Ishikawa (cell line): Measurements from ENCODE around the gene NOL9.

Source experiments
- CEBPB ChIP-seq: IDR thresholded peaks from 2 replicates; pipeline ENCODE4 v1.6.1; 2012
- CREB1 ChIP-seq: IDR thresholded peaks from 2 replicates; pipeline ENCODE4 v1.6.1; 2012; ENCODE audit warnings: low read depth
- EGR1 ChIP-seq: IDR thresholded peaks from 2 replicates; pipeline ENCODE4 v1.6.1; 2012
- EP300 ChIP-seq: IDR thresholded peaks from 2 replicates; pipeline ENCODE4 v1.6.1; 2012; ENCODE audit warnings: borderline replicate concordance
- FOXM1 ChIP-seq: IDR thresholded peaks from 2 replicates; pipeline ENCODE4 v1.6.1; 2012; ENCODE audit warnings: low read depth, borderline replicate concordance
- NFIC ChIP-seq: IDR thresholded peaks from 2 replicates; pipeline ENCODE4 v1.6.1; 2012
- RAD21 ChIP-seq: IDR thresholded peaks from 2 replicates; pipeline ENCODE4 v1.6.1; 2012; ENCODE audit warnings: low read depth
- TAF1 ChIP-seq: IDR thresholded peaks from 2 replicates; pipeline ENCODE4 v1.6.1; 2012; ENCODE audit warnings: low read depth, mild to moderate bottlenecking
- TCF12 ChIP-seq: IDR thresholded peaks from 2 replicates; pipeline ENCODE4 v1.6.1; 2012; ENCODE audit warnings: low read depth
- TEAD4 ChIP-seq: IDR thresholded peaks from 2 replicates; pipeline ENCODE4 v1.6.1; 2012
- USF1 ChIP-seq: IDR thresholded peaks from 2 replicates; pipeline ENCODE4 v1.6.1; 2012
- YY1 ChIP-seq: IDR thresholded peaks from 2 replicates; pipeline ENCODE4 v1.6.1; 2012; ENCODE audit warnings: low read depth
- ZBTB7A ChIP-seq: IDR thresholded peaks from 2 replicates; pipeline ENCODE4 v1.6.1; 2012; ENCODE audit warnings: low read depth
- TF ChIP-seq, protein P1 (sequence below): IDR thresholded peaks from 2 replicates; pipeline ENCODE4 v1.6.1; 2012
- TF ChIP-seq, protein P2 (sequence below): IDR thresholded peaks from 2 replicates; pipeline ENCODE4 v1.6.1; 2012; ENCODE audit warnings: low read depth, mild to moderate bottlenecking

Gene NOL9

GRCh38 chr1:6496890-6497214 lies 57.5 kb downstream of the NOL9 start:
- TF ChIP-seq ZBTB7A (peak; percentile 56; the same call in 1 of the 2 replicates), EGR1 (no peak)

DNA sequence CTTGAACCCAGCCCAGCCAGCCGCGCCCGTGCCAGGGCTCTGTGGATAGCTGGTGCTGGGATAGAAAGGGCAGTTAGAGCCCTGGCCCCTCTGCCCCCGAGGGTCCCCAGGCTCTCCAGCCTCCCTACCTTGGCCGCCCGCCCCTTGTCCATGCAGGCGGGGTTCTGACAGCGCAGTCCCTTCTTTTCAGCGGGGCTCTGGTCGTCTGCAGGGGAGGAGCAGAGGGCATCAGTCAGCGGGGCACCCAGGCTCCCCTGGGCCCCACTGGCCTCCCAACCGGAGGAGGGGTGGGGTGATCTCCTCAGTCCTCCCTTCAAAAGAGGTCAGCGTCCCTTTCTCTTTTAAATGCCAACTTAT lies 58.0 kb downstream of the NOL9 start:
- TF ChIP-seq NFIC (no peak), EP300 (no peak), USF1 (no peak), TCF12 (no peak), TAF1 (no peak), TEAD4 (no peak), RAD21 (no peak), EGR1 (no peak), CEBPB (no peak)
- TF ChIP-seq, protein P1, sequence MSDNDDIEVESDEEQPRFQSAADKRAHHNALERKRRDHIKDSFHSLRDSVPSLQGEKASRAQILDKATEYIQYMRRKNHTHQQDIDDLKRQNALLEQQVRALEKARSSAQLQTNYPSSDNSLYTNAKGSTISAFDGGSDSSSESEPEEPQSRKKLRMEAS, result no peak

GRCh38 chr1:6495540-6496364 lies 58.6 kb downstream of the NOL9 start:
- no peak for TF ChIP-seq RAD21
- TF ChIP-seq YY1, result no peak
- TF ChIP-seq TCF12, result no peak
- no peak for TF ChIP-seq CREB1
- TF ChIP-seq ZBTB7A, result no peak
- TF ChIP-seq TAF1, result no peak
- TF ChIP-seq, protein P1, result no peak
- no peak for TF ChIP-seq NFIC
- TF ChIP-seq EGR1, result no peak
- TF ChIP-seq, protein P2, sequence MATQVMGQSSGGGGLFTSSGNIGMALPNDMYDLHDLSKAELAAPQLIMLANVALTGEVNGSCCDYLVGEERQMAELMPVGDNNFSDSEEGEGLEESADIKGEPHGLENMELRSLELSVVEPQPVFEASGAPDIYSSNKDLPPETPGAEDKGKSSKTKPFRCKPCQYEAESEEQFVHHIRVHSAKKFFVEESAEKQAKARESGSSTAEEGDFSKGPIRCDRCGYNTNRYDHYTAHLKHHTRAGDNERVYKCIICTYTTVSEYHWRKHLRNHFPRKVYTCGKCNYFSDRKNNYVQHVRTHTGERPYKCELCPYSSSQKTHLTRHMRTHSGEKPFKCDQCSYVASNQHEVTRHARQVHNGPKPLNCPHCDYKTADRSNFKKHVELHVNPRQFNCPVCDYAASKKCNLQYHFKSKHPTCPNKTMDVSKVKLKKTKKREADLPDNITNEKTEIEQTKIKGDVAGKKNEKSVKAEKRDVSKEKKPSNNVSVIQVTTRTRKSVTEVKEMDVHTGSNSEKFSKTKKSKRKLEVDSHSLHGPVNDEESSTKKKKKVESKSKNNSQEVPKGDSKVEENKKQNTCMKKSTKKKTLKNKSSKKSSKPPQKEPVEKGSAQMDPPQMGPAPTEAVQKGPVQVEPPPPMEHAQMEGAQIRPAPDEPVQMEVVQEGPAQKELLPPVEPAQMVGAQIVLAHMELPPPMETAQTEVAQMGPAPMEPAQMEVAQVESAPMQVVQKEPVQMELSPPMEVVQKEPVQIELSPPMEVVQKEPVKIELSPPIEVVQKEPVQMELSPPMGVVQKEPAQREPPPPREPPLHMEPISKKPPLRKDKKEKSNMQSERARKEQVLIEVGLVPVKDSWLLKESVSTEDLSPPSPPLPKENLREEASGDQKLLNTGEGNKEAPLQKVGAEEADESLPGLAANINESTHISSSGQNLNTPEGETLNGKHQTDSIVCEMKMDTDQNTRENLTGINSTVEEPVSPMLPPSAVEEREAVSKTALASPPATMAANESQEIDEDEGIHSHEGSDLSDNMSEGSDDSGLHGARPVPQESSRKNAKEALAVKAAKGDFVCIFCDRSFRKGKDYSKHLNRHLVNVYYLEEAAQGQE, result no peak
- TF ChIP-seq EP300, result no peak
- no peak for TF ChIP-seq CEBPB
- no peak for TF ChIP-seq TEAD4
- no peak for TF ChIP-seq USF1
- TF ChIP-seq FOXM1, result no peak

GRCh38 chr1:6495041-6495441 lies 59.3 kb downstream of the NOL9 start:
- no peak for TF ChIP-seq CEBPB
- TF ChIP-seq EGR1, result no peak
- no peak for TF ChIP-seq EP300

- TF ChIP-seq TCF12 (no peak), TAF1 (no peak), ZBTB7A (no peak), TEAD4 (no peak), CREB1 (no peak), EP300 (no peak), RAD21 (no peak), YY1 (no peak), CEBPB (no peak), FOXM1 (no peak)
- TF ChIP-seq, protein P2, result no peak
- TF ChIP-seq, protein P1, result no peak
These were observed 59.7 kb downstream of the NOL9 start for GRCh38 chr1:6494627-6495026.

- TF ChIP-seq EP300, result no peak
- TF ChIP-seq YY1, result no peak
- TF ChIP-seq ZBTB7A, result no peak
- TF ChIP-seq RAD21, result no peak
- TF ChIP-seq TEAD4, result no peak
- TF ChIP-seq USF1, result no peak
- no peak for TF ChIP-seq NFIC
- no peak for TF ChIP-seq FOXM1
- TF ChIP-seq TCF12, result no peak
- no peak for TF ChIP-seq CREB1
- TF ChIP-seq, protein P2, result no peak
- TF ChIP-seq TAF1, result no peak
These were observed 62.3 kb downstream of the NOL9 start for GRCh38 chr1:6491966-6492365.
